Epithelial cell of proximal tubule (primary cell): ENCODE measurements around the gene TTC6. TPM values are rescaled to one million over a fixed set of nuclear protein-coding genes. Genes with fewer than 3 reads are reported as not detected.
"Not testable (repeated sequence)": the region's sequence is repeated elsewhere in the genome, so short reads cannot be mapped to it uniquely, and the experiment has no call there.

Experiments used
- DNase-seq: peaks from one replicate; pipeline ENCODE4 v3.0.0-alpha.2; 2011; ENCODE audit warnings: low read depth
- H3K4me3 ChIP-seq: 2 replicates; pipeline ENCODE4 v1.5.1; 2011; ENCODE audit warnings: low read depth, mild to moderate bottlenecking, low read length
- total RNA-seq: library from RNA; depleted of rRNA; stranded (reverse); fragments of >200 nt; gene quantifications from 2 replicates; pipeline ENCODE4 v1.2.3, GENCODE V29; 2015
- TF ChIP-seq, protein P1 (sequence below): conservative IDR thresholded peaks from 2 replicates; pipeline ENCODE4 v1.5.1; 2012; ENCODE audit warnings: low read depth, mild to moderate bottlenecking, low read length

Gene TTC6, protein sequence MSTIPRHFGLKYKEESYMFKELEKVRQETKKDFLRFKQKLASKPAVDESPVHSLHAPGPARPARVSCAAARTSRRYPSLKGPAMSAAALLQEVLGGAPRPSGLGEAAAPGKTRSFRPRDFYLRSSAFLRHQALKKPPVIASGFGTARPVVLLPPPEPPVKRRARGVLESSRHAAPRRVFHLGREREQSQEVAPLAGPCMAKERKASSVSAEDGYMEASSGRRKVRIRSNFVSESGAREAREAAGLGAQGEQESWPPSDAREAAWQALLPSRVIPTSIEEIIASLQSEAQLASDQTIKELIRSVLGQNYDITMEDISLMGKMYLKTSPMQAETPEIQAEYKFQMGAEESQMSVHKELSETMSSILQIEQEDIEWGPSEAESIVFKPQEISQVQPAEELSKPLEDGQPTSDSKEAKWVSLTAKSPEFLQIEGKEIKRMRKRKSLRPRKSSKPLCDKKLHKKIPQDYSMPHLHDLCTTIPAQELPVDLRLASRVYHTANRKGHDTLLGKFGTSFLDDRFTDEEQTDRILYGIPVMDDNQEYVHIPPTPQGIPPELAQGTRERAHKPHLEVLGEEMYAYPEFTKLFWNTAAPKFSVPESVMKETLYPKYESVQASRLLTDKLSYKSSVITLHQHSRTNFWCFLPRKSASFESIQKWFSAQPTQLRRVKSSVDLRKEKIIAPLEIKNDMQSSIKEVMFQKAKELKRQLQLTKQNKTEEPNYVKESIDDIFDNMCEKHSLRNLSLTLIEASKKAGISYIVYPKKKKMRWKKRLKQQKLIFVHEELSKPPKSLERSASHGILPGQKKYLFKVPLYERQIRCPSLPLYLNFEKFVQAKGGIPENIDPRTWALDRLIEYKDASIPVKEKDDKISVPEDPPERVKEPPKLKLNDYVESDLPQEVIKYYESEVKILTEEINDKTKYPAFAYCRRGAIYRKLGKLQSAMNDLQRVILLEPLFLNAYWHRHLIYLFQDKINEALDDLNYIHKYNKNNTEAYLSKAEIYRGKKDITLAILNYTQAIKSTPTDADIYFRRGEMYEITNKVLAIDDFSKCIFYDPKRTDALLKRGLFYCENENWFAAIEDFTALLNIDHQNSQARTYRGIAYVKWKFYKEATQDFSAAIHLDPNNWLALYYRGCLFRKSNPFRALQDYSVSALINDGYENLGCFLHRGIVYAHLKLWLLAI (N-terminal part only)
- 0.80 TPM in 1 of 2 replicates, not detected in the other for total RNA-seq

DNA sequence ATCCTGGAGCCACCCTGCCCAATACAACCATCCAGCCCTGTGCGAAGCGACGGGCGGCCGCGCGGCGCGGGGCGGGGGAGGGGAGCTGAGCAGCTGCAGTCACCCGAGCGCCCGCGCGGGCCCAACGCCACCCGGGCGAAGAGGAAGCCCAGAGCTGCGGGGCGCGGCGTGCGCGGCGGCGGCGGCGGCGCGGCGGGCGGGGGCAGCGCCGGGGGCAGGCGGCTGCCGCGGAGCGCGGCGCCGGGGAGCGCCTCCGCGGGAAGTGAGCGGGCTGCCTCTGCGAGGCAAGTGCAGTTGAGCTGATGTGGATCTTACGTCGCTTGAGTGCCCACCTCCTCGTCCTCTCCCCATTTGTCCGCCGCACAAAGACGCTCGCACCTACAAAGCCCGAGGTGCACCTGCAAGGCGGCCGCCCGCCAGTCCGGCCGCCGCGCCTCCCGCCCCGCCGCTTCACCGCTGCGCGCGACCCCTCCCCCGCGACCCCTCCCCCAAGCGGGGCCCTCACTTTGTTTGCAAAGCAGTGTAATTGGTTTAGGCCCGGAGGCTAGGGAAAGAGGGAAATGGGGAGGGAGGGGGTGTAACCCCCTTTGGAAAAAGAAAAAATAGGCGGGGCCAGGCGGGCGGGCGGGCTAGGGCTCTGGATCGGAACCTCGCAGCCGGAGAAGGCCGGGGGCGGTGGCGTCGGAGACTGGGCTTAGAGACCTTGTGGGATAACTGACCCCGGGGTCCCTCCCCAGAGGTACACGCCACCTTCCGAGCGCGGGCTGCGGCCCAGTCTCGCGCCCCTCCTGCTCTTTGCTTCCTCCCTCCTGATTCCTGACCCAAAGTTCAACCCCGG is at the start of gene TTC6, which contains the start of gene FOXA1:
TTC6 (plus strand) TSS at position 659 of the 838 bp plus-strand sequence. CDS start 26,436 bp downstream, outside the sequence.
FOXA1 (minus strand) TSS at position 279 of the 838 bp plus-strand sequence; CDS start at position 2, 277 bp downstream.
- no peak for DNase-seq
- peak within 1 kb of the TSS; percentile 47 for H3K4me3 ChIP-seq
- TF ChIP-seq, protein P1, sequence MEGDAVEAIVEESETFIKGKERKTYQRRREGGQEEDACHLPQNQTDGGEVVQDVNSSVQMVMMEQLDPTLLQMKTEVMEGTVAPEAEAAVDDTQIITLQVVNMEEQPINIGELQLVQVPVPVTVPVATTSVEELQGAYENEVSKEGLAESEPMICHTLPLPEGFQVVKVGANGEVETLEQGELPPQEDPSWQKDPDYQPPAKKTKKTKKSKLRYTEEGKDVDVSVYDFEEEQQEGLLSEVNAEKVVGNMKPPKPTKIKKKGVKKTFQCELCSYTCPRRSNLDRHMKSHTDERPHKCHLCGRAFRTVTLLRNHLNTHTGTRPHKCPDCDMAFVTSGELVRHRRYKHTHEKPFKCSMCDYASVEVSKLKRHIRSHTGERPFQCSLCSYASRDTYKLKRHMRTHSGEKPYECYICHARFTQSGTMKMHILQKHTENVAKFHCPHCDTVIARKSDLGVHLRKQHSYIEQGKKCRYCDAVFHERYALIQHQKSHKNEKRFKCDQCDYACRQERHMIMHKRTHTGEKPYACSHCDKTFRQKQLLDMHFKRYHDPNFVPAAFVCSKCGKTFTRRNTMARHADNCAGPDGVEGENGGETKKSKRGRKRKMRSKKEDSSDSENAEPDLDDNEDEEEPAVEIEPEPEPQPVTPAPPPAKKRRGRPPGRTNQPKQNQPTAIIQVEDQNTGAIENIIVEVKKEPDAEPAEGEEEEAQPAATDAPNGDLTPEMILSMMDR, result no peak

DNA sequence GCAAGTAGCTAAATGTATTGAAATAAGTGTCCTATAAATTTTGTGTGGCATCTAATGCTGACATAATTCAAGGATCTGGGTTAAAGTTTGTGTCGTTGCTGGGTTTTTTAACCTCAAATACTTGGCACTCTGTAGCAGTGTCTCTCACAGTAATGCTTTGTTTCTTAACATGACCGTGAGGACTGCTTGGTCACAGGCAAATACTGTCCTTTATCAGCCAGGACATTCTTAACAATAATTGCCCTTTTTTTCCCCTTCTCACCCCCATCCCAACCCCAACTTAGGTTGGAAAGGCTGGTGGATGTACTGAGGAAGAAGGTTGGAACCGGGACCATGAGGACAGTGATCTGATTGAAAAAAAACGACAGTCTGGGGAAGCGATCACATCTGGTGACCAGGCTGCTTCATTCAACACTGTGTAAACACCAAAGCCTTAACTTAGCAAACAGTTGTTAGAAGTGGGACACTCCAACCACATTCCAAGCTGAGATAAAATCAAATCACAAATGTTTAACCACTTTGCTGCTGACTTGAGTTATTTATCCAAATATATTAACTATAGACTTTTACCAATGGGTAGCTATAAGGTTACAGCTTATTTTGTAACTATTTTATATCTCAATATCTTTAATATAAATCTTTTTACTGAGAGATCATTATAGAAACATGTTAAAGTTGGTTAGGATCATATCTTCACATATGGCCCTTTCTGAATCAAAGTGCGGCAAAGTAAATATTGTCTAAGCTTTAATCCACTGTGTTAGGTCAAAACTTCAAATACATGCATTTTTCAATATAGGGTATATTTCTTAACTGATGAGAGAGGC is 48.6 kb upstream of the TTC6 start:
- DNase-seq, result no peak
- TF ChIP-seq, protein P1, result no peak
- H3K4me3 ChIP-seq, result no peak overlapping the region

DNA sequence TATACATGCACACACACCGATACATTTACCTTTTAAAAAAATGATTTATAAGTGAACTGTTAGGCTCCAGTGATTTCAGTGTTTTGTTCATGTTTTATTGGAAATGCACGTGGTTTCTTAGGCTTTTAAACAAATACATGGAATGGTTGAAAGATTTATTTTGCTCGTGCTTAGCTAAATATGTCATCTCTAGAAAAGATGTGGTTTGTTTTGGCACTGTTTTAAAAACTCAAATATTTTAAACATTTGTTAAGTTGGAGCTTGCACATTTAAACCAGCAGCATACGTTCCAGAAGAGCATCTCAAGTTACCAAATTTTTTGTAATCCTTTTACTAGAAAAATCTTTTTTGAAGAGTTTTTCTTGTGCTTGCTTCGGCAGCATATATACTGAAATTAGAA is 44.9 kb upstream of the TTC6 start:
- TF ChIP-seq, protein P1, result no peak
- no peak overlapping the region for H3K4me3 ChIP-seq
- no peak for DNase-seq

DNA sequence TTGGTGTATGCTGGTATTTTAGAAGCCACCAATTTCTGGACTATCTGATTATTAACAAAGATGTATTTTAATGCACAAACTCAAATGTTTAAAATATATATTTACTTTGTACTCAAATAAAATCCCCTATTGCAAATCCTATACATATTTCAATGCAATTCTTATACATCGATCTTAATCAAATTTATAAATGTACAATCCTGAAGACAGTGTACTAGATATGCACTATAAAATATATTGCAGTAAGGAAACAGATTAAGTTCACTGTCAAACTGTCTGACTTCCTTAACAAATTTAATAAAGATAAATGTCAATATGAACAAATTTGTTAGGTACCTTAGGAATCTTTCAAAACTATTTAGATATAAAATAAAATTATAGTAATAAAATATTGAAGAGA is 44.3 kb upstream of the TTC6 start:
- DNase-seq, result no peak
- TF ChIP-seq, protein P1, result no peak
- H3K4me3 ChIP-seq, result no peak overlapping the region

DNA sequence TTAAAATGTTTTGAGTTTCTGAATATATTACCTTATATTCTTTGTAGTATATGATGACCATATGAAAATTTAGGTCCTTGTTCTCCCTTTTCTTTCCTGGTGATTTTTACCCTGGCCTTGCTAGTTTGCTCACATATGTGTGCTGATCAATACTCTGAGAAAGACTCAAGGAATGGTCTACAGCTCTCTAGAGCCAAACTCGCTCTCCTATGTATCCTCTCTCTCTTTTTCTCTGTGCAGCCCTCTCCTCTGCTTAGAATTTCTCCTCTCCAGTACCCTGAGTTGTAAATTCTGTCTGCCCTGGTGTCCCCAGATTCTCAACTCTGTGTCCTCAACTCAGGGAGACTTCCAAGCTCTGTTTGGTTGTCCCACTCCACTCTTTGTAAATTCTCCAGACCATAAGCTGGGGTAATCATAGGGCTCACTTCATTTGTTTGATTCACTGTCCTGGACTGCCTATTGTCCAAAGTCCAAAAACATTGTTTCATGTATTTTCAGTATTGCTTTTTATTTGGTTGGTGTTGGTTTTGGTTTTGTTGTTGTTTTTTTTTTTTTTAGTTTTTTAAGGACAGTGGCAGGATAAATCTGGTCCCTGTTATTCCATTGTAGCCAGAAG is 41.4 kb upstream of the TTC6 start:
- no peak for DNase-seq
- no peak overlapping the region for H3K4me3 ChIP-seq
- TF ChIP-seq, protein P1, result no peak

DNA sequence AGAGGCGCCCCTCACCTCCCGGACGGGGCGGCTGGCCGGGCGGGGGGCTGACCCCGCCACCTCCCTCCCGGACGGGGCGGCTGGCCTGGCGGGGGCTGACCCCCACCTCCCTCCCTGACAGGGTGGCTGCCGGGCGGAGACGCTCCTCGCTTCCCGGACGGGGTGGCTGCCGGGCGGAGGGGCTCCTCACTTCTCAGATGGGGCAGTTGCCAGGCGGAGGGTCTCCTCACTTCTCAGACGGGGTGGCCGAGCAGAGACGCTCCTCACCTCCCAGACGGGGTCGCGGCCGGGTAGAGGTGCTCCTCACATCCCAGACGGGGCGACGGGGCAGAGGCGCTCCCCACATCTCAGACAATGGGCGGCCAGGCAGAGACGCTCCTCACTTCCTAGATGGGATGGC is 39.8 kb upstream of the TTC6 start:
- not testable (repeated sequence) for DNase-seq, H3K4me3 ChIP-seq
